Spleen (tissue), 11 donors: ENCODE measurements around the gene CD36. TPM values are rescaled to one million over a fixed set of nuclear protein-coding genes. Genes with fewer than 3 reads are reported as not detected.

ENCODE experiments used
- polyA plus RNA-seq, 3 donors: library from polyadenylated mRNA; stranded (reverse); fragments of 200-250 nt; gene quantifications; one replicate each; pipeline ENCODE4 v1.2.1, GENCODE V29; 2013
- small RNA-seq, 4 donors: library from RNA; depleted of rRNA; stranded (forward); fragments of <200 nt; gene quantifications; one replicate each; pipeline ENCODE3, GENCODE V24; 2016
- total RNA-seq, 7 donors: library from RNA; depleted of rRNA in 3 of 7; stranded (reverse); fragments of >200 nt in 3 of 7; fragmentation: NEBNext Ultra II Directional in 4 of 7; extraction: Animal tissue kit (Norgen Biotek cat#: 25700) in 4 of 7; gene quantifications; one replicate each; pipeline versions ENCODE4 v1.1.0 to v1.2.1, GENCODE V29; 2016 to 2021
- donor health status: healthy with polysubstance abuse.
- donor health status: DM: no; HTN: no; CAD: no; lungs with moderate emphysema.
- donor health status: DM: no; HTN: no; CAD: no.
- donor health status: Bipolar disorder and iron deficiency.
- donor health status: healthy.
- donor health status: DM: no; HTN: no; CAD: no.
- donor health status: DM: yes; HTN: yes; CAD: no.

Gene CD36
- total and polyA plus RNA-seq, 10 donors, result 35.7 to 1,075 (median 595) TPM

Small RNA genes lying within 50 kb of the gene (small RNA-seq; reads per million reads assigned to genes)
- 0 reads per million in 4 donors for gene AC073850.1

Other genes starting within 250 kb of the CD36 start
- gene GNAT3, start 126.6 kb upstream of the CD36 start, total RNA-seq, result not detected
- not detected for gene GNAT3, start 126.6 kb upstream of the CD36 start, polyA plus RNA-seq